A549 (cell line): Measurements from ENCODE around the gene MYO9A. TPM values are rescaled to one million over a fixed set of nuclear protein-coding genes. Genes with fewer than 3 reads are reported as not detected.
A peak's percentile ranks its signal among the peaks of the same experiment; 100 is the strongest.

ENCODE experiments used
- ATAC-seq, 2 experiments: fragments of 200-7000 bp in 1 of 2; fragments of >200 bp in 1 of 2; cut with Nextera tagmentation in 1 of 2; cut with Tn5 transposase in 1 of 2; 3 replicates each; pipeline versions ENCODE4 v1.8.0 to v1.9.1; 2018 to 2020; ENCODE audit warnings: mild to moderate bottlenecking in 1 of 2, moderate library complexity in 1 of 2
- CTCF ChIA-PET: fragments of 300-600 bp; sonication (Branson Sonifier 250); formaldehyde crosslinking; extraction: SDS; loops from one replicate; lab custom pipeline; 2021; ENCODE audit warnings: antibody characterized with exemption, inconsistent platforms; lab: Yijun Ruan, JAX
- POLR2A ChIA-PET: fragments of 350-600 bp; formaldehyde crosslinking; extraction: SDS; loops from one replicate; lab custom pipeline; 2021; ENCODE audit warnings: antibody characterized with exemption, inconsistent platforms; lab: Yijun Ruan, JAX
- DNase-seq, 2 experiments: peaks; one replicate each; pipeline versions ENCODE4 v3.0.0 to v3.0.0-alpha.2; 2011 to 2016; ENCODE audit warnings: low read depth in 1 of 2, low spot score in 1 of 2
- FAIRE-seq: peaks from 2 replicates; lab custom pipeline; 2011; peaks lifted over from hg19 to GRCh38; lab: Jason Lieb, UNC
- H3K27ac ChIP-seq, 2 experiments: fragments of >200 bp; sonication (Bioruptor Twin); formaldehyde crosslinking; 3 replicates each; pipeline ENCODE4 v1.5.1; 2016 to 2017
- H3K4me1 ChIP-seq: fragments of >200 bp; sonication (Bioruptor Twin); formaldehyde crosslinking; 3 replicates; pipeline ENCODE4 v1.6.1; 2016
- H3K4me2 ChIP-seq: fragments of >200 bp; sonication (Bioruptor Twin); formaldehyde crosslinking; 3 replicates; pipeline ENCODE4 v1.6.1; 2016
- H3K4me3 ChIP-seq: fragments of >200 bp; sonication (Bioruptor Twin); formaldehyde crosslinking; 3 replicates; pipeline ENCODE4 v1.5.1; 2016
- H3K9me3 ChIP-seq: fragments of >200 bp; sonication (Bioruptor Twin); formaldehyde crosslinking; 3 replicates; pipeline ENCODE4 v1.6.1; 2016
- ATOH8 ChIP-seq: fragments of 250-450 bp; sonication (Bioruptor Pico); IDR thresholded peaks from 2 replicates; pipeline ENCODE4 v1.5.0; 2020; ENCODE audit warnings: low read depth, mild to moderate bottlenecking, moderate library complexity
- CBX2 ChIP-seq: fragments of 200-600 bp; sonication (generic); IDR thresholded peaks from 2 replicates; pipeline ENCODE4 v1.6.1; 2016; ENCODE audit warnings: low read depth, mild to moderate bottlenecking, borderline replicate concordance
- CHD2 ChIP-seq: fragments of 150-350 bp; IDR thresholded peaks from 2 replicates; pipeline ENCODE4 v1.6.1; 2014; ENCODE audit warnings: low read length; ENCODE audit not compliant: partially characterized antibody
- CHD4 ChIP-seq: fragments of 200-600 bp; sonication (generic); IDR thresholded peaks from 2 replicates; pipeline ENCODE4 v1.6.1; 2016; ENCODE audit warnings: antibody characterized with exemption, mild to moderate bottlenecking, borderline replicate concordance
- CTCF ChIP-seq: fragments of >200 bp; sonication (Bioruptor Twin); formaldehyde crosslinking; IDR thresholded peaks from 3 replicates; pipeline ENCODE4 v1.5.1; 2016
- EHMT2 ChIP-seq: fragments of 200-600 bp; sonication (generic); IDR thresholded peaks from 2 replicates; pipeline ENCODE4 v1.6.1; 2016; ENCODE audit warnings: antibody characterized with exemption, low read depth, mild to moderate bottlenecking, moderate library complexity
- ELK1 ChIP-seq: fragments of 150-350 bp; IDR thresholded peaks from 2 replicates; pipeline ENCODE4 v1.6.1; 2014; ENCODE audit warnings: low read depth, mild to moderate bottlenecking, low read length
- FOSB ChIP-seq: fragments of 250-450 bp; sonication (Bioruptor Pico); IDR thresholded peaks from 2 replicates; pipeline ENCODE4 v1.5.0; 2020; ENCODE audit warnings: mild to moderate bottlenecking, moderate library complexity
- HDAC2 ChIP-seq: fragments of 200-600 bp; sonication (generic); IDR thresholded peaks from 2 replicates; pipeline ENCODE4 v1.6.1; 2016
- HES2 ChIP-seq: fragments of >200 bp; sonication (Bioruptor Twin); formaldehyde crosslinking; IDR thresholded peaks from 2 replicates; pipeline ENCODE4 v1.6.1; 2016
- HOXB13 ChIP-seq: fragments of 250-450 bp; sonication (Bioruptor Pico); IDR thresholded peaks from 2 replicates; pipeline ENCODE4 v1.5.0; 2020; ENCODE audit warnings: low read depth, mild to moderate bottlenecking, moderate library complexity
- HOXB5 ChIP-seq: fragments of 250-450 bp; sonication (Bioruptor Pico); IDR thresholded peaks from 2 replicates; pipeline ENCODE4 v1.5.0; 2020; ENCODE audit warnings: mild to moderate bottlenecking, moderate library complexity
- JUN ChIP-seq, 2 experiments: fragments of >200 bp; sonication (Bioruptor Twin); formaldehyde crosslinking; IDR thresholded peaks; 2 replicates in 1 of 2; 3 replicates in 1 of 2; pipeline ENCODE4 v1.6.1; 2016 to 2017
- KDM1A ChIP-seq: fragments of 200-600 bp; sonication (generic); IDR thresholded peaks from 2 replicates; pipeline ENCODE4 v1.6.1; 2016; ENCODE audit warnings: low read depth, mild to moderate bottlenecking
- MAFK ChIP-seq: fragments of 450-650 bp; IDR thresholded peaks from 2 replicates; pipeline ENCODE4 v1.6.1; 2014; ENCODE audit not compliant: partially characterized antibody
- MAX ChIP-seq: IDR thresholded peaks from 2 replicates; pipeline ENCODE4 v1.6.1; 2012
- NPAS2 ChIP-seq: fragments of 250-450 bp; sonication (Bioruptor Pico); IDR thresholded peaks from 2 replicates; pipeline ENCODE4 v1.8.0; 2022; ENCODE audit warnings: mild to moderate bottlenecking, moderate library complexity, borderline replicate concordance
- NR3C1 ChIP-seq: fragments of >200 bp; sonication (Bioruptor Twin); formaldehyde crosslinking; IDR thresholded peaks from 3 replicates; pipeline ENCODE4 v1.6.1; 2017
- PBX3 ChIP-seq: IDR thresholded peaks from 2 replicates; pipeline ENCODE4 v1.6.1; 2012
- POLR2A ChIP-seq: IDR thresholded peaks from 2 replicates; pipeline ENCODE4 v1.6.1; 2012; ENCODE audit warnings: mild to moderate bottlenecking, low read length
- POLR2AphosphoS2 ChIP-seq: conservative IDR thresholded peaks from 2 replicates; pipeline ENCODE4 v1.6.1; 2012; ENCODE audit warnings: low read length, improper control_type of control experiment, inconsistent platforms
- RARB ChIP-seq: fragments of 250-450 bp; sonication (Bioruptor Pico); IDR thresholded peaks from 2 replicates; pipeline ENCODE4 v1.8.0; 2021; ENCODE audit warnings: mild to moderate bottlenecking, moderate library complexity
- RCOR1 ChIP-seq: fragments of 150-350 bp; IDR thresholded peaks from 2 replicates; pipeline ENCODE4 v1.6.1; 2014; ENCODE audit warnings: antibody characterized with exemption, low read length, low read depth
- SMC3 ChIP-seq: fragments of >200 bp; sonication (Bioruptor Twin); formaldehyde crosslinking; IDR thresholded peaks from 3 replicates; pipeline ENCODE4 v1.6.1; 2018; ENCODE audit warnings: inconsistent platforms
- TP53 ChIP-seq: fragments of 250-450 bp; sonication (Bioruptor Pico); IDR thresholded peaks from 2 replicates; pipeline ENCODE4 v1.5.0; 2021; ENCODE audit warnings: mild to moderate bottlenecking, moderate library complexity
- USF2 ChIP-seq: fragments of 450-650 bp; IDR thresholded peaks from 2 replicates; pipeline ENCODE4 v1.6.1; 2014; ENCODE audit warnings: antibody characterized with exemption
- ZFP36 ChIP-seq: fragments of 450-650 bp; IDR thresholded peaks from 2 replicates; pipeline ENCODE4 v1.6.1; 2014; ENCODE audit warnings: borderline replicate concordance; ENCODE audit not compliant: partially characterized antibody
- ZNF302 ChIP-seq: fragments of 250-450 bp; sonication (Bioruptor Pico); IDR thresholded peaks from 2 replicates; pipeline ENCODE4 v1.9.0; 2021; ENCODE audit warnings: inconsistent platforms, mild to moderate bottlenecking, moderate library complexity
- ZSCAN20 ChIP-seq: fragments of 250-450 bp; sonication (Bioruptor Pico); IDR thresholded peaks from 2 replicates; pipeline ENCODE4 v1.8.0; 2022; ENCODE audit warnings: mild to moderate bottlenecking, moderate library complexity
- WGBS: methylation state at CpG from one replicate; pipeline ENCODE4 v1.1.6; 2017; ENCODE audit errors: missing lambda C conversion rate; 5-methylcytosine and 5-hydroxymethylcytosine counted together
- polyA plus RNA-seq, 4 experiments: library from polyadenylated mRNA; depleted of rRNA in 3 of 4; stranded (reverse); fragments of >200 nt; fragmentation: RNase III in 1 of 4; extraction: RNeasy Plus Mini Kit Qiagen cat#74134 plus additional on column Dnase treatment in 1 of 4; gene quantifications; 2 replicates in 3 of 4; 3 replicates in 1 of 4; pipeline ENCODE4 v1.2.3, GENCODE V29; 2011 to 2017

MYO9A gene
- polyA plus RNA-seq, 2 of the 4 experiments (the other 2 are of a cell fraction): 5.9 to 21.9 TPM

GRCh38 chr15:72139667-72140066 lies 21.7 kb upstream of the MYO9A start:
- ATAC-seq: no peak
- WGBS: 93% methylated on average over 4 of the region's 4 CpGs
- Histone ChIP-seq H3K4me3 (no peak overlapping the region), H3K4me1 (peaks cover 33% of the 10 kb centered on the region), H3K4me2 (no peak overlapping the region), H3K9me3 (no peaks in the 10 kb centered on the region), H3K27ac (no peak overlapping the region)
- FAIRE-seq: no peak
- no peak for DNase-seq
- CTCF ChIA-PET: interaction anchor here (0.9 to 4.3 kb wide), 3 partner anchors 14 to 396 kb away, joined by 3 to 36 read pairs (median 6); no protein-coding TSS in a partner anchor
- POLR2A ChIA-PET: no interaction called here
- no peak for TF ChIP-seq NPAS2 (CRISPR knock-in tag)
- TF ChIP-seq NR3C1: no peak
- TF ChIP-seq TP53 (CRISPR knock-in tag): no peak
- no peak for TF ChIP-seq MAX
- no peak for TF ChIP-seq JUN (IDR thresholded peaks at IDR 0.05)
- no peak for TF ChIP-seq ZSCAN20 (CRISPR knock-in tag)
- no peak for TF ChIP-seq FOSB
- no peak for TF ChIP-seq CBX2
- no peak for TF ChIP-seq EHMT2
- no peak for TF ChIP-seq ATOH8 (CRISPR knock-in tag)
- TF ChIP-seq SMC3: no peak
- no peak for TF ChIP-seq USF2
- TF ChIP-seq POLR2AphosphoS2: no peak
- TF ChIP-seq RCOR1: no peak
- TF ChIP-seq CHD4: no peak
- no peak for TF ChIP-seq ELK1
- TF ChIP-seq HDAC2: no peak
- no peak for TF ChIP-seq POLR2A
- no peak for TF ChIP-seq ZFP36

- H3K4me3 ChIP-seq: no peak overlapping the region
- no peak for ATAC-seq
- no peak for DNase-seq
- WGBS: 75% methylated on average over 4 of the region's 4 CpGs
- H3K27ac ChIP-seq: no peak overlapping the region
- H3K4me1 ChIP-seq: peaks cover 28% of the 10 kb centered on the region
- CTCF ChIA-PET: interaction anchor here (0.9 to 4.3 kb wide), 2 partner anchors 19 to 20 kb away, joined by 6 to 36 read pairs; no protein-coding TSS in a partner anchor
- no peaks in the 10 kb centered on the region for H3K9me3 ChIP-seq
- 0 out of 3 replicates have a peak overlapping the region, but pooled peaks have one; percentile 5 for H3K4me2 ChIP-seq
- POLR2A ChIA-PET: interaction anchor here (0.6 kb wide), 1 partner anchor 1165 kb away, joined by 7 read pairs; no protein-coding TSS in a partner anchor
- no peak for FAIRE-seq
- TF ChIP-seq ZNF302 (CRISPR knock-in tag) (no peak), USF2 (no peak), PBX3 (no peak), ZFP36 (no peak), NPAS2 (CRISPR knock-in tag) (no peak), CTCF (no peak), MAFK (no peak), HOXB13 (no peak), HES2 (no peak), KDM1A (no peak), MAX (no peak), CHD2 (no peak), RARB (CRISPR knock-in tag) (no peak), FOSB (no peak), HOXB5 (no peak), JUN (IDR thresholded peaks at IDR 0.05) (no peak)
Observed at GRCh38 chr15:72136170-72137051, 18.5 kb upstream of the MYO9A start.
